ENCODE data around the gene FASN.

GRCh38 chr17:82062984-82063368, 35.1 kb downstream of the FASN start:
- TF ChIP-seq LEF1 (IDR thresholded peaks at IDR 0.05; ENCODE audit: borderline replicate concordance) (no peak), SUZ12 (IDR thresholded peaks at IDR 0.05) (no peak), ZNF384 (IDR thresholded peaks at IDR 0.05) (no peak), SP1 (IDR thresholded peaks at IDR 0.05) (no peak), TARDBP (IDR thresholded peaks at IDR 0.05) (no peak)

Data from HEK293T (cell line).